Testis (tissue), 2 donors: Measurements from ENCODE around the gene TOR1AIP2.

ENCODE experiments used
- POLR2A ChIP-seq: fragments of 450-650 bp; IDR thresholded peaks from one replicate; pipeline ENCODE4 v1.6.1; 2017; ENCODE audit warnings: antibody characterized with exemption, mild to moderate bottlenecking, moderate library complexity
- TF ChIP-seq, protein P1 (sequence below), 3 experiments: fragments of 450-650 bp in 2 of 3; fragments of 200-600 bp in 1 of 3; sonication (generic) in 1 of 3; IDR thresholded peaks; one replicate each; pipeline ENCODE4 v1.5.1; 2016 to 2019; ENCODE audit warnings: antibody characterized with exemption in 3 of 3, mild to moderate bottlenecking in 2 of 3, moderate library complexity in 1 of 3

DNA sequence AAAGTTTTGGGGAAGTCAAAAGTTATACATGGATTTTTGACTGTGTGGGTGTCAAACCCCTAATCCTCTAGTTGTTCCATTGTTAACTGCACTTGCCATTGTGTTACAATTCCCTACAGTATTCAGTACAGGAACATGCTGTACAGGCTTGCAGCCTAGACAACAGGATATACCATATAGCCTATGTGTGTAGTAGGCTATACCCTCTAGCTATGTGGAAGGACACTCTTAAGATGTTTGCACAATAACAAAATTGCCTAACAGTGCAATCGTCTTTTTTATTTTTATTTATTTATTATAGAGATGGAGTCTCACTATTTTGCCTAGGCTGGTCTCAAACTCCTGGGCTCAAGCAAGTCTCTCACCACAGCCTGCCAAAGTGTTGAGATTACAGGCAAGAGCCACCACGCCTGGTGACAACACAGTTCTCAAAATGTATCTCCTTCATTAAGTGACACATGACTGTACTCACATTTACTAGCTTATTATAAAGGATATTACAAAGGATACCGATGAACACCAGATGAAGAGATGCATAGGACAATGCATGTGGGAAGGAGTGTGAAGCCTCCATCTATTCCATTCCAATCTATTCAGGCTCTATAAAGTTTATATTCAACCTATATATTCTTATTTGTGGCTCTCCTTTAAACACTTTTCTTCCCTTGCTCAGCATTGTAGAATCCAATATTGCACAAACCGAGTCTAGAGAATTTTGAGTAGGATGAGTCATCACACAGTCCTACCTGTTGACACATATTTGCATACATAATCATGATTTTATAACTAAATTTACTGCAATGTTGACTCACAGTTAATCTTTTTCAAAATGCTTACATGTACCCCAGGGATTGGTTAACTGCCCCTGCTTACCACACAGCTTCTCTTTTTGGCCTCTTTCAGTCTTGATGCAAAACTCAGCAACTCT lies 48.6 kb upstream of the TOR1AIP2 start:
- TF ChIP-seq, protein P1, sequence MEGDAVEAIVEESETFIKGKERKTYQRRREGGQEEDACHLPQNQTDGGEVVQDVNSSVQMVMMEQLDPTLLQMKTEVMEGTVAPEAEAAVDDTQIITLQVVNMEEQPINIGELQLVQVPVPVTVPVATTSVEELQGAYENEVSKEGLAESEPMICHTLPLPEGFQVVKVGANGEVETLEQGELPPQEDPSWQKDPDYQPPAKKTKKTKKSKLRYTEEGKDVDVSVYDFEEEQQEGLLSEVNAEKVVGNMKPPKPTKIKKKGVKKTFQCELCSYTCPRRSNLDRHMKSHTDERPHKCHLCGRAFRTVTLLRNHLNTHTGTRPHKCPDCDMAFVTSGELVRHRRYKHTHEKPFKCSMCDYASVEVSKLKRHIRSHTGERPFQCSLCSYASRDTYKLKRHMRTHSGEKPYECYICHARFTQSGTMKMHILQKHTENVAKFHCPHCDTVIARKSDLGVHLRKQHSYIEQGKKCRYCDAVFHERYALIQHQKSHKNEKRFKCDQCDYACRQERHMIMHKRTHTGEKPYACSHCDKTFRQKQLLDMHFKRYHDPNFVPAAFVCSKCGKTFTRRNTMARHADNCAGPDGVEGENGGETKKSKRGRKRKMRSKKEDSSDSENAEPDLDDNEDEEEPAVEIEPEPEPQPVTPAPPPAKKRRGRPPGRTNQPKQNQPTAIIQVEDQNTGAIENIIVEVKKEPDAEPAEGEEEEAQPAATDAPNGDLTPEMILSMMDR (IDR thresholded peaks at IDR 0.05), result no peak
- TF ChIP-seq POLR2A, result no peak
